ENCODE data around the gene FFAR1.

FFAR1 gene

GRCh38 chr19:35331551-35332214, 16.0 kb upstream of the FFAR1 start:
- H3K27ac ChIP-seq (ENCODE audit: insufficient read depth in 1 of 2, low read depth in 1 of 2, low read length in 2 of 2, poor library complexity in 1 of 2, severe bottlenecking in 2 of 2) = no peak overlapping the region
- CTCF ChIA-PET = interaction anchor here (0.6 to 3.1 kb wide), 4 partner anchors 12 to 138 kb away, joined by 3 to 9 read pairs (median 4); no protein-coding TSS in a partner anchor
- no peak overlapping the region for H3K4me3 ChIP-seq (ENCODE audit: control insufficient read depth in 1 of 7, extremely low read depth in 1 of 7, insufficient read depth in 4 of 7, low read depth in 2 of 7, low read length in 6 of 7)
- POLR2A ChIA-PET = interaction anchor here (1.1 kb wide), 1 partner anchor 15 kb away, joined by 3 read pairs; the partner anchor contains the start of gene FFAR1
- no peak for DNase-seq
- H3K36me3 ChIP-seq (ENCODE audit: control insufficient read depth in 4 of 4, insufficient read depth in 4 of 4, low read length in 3 of 4) = peaks cover 0 to 2% (median 0%) of the 10 kb centered on the region in 4 experiments
- peaks cover 0 to 27% (median 26%) of the 10 kb centered on the region in 4 experiments for H3K4me1 ChIP-seq (ENCODE audit: control extremely low read depth in 1 of 4, control insufficient read depth in 4 of 4, insufficient read depth in 4 of 4, low read length in 3 of 4)
- no peaks in the 10 kb centered on the region for H3K9me3 ChIP-seq (ENCODE audit: control extremely low read depth in 1 of 5, control insufficient read depth in 4 of 5, insufficient read depth in 2 of 5, low read depth in 1 of 5, low read length in 4 of 5)
- no peaks in the 10 kb centered on the region for H3K27me3 ChIP-seq (replicated peaks in 2 of 5; ENCODE audit: control insufficient read depth in 4 of 5, insufficient read depth in 5 of 5, low read length in 4 of 5)
- 98% methylated on average over 9 of the region's 14 CpGs for WGBS (ENCODE audit: insufficient coverage)

- peaks cover 0 to 2% (median 0%) of the 10 kb centered on the region in 4 experiments for H3K36me3 ChIP-seq (ENCODE audit: control insufficient read depth in 4 of 4, insufficient read depth in 4 of 4, low read length in 3 of 4)
- no peak overlapping the region for H3K27ac ChIP-seq (ENCODE audit: insufficient read depth in 1 of 2, low read depth in 1 of 2, low read length in 2 of 2, poor library complexity in 1 of 2, severe bottlenecking in 2 of 2)
- no peaks in the 10 kb centered on the region for H3K27me3 ChIP-seq (replicated peaks in 2 of 5; ENCODE audit: control insufficient read depth in 4 of 5, insufficient read depth in 5 of 5, low read length in 4 of 5)
- no peaks in the 10 kb centered on the region for H3K9me3 ChIP-seq (ENCODE audit: control extremely low read depth in 1 of 5, control insufficient read depth in 4 of 5, insufficient read depth in 2 of 5, low read depth in 1 of 5, low read length in 4 of 5)
- H3K4me1 ChIP-seq (ENCODE audit: control extremely low read depth in 1 of 4, control insufficient read depth in 4 of 4, insufficient read depth in 4 of 4, low read length in 3 of 4) = peaks cover 0 to 31% (median 27%) of the 10 kb centered on the region in 4 experiments
- DNase-seq = peak in 1 of 3 donors; percentile 36
- ChIA-PET CTCF (interaction anchor here (0.8 to 3.1 kb wide), 9 partner anchors 10 to 137 kb away, joined by 3 to 9 read pairs (median 3); partner anchors contain the start of gene FFAR1), POLR2A (interaction anchor here (0.7 to 1.1 kb wide), 2 partner anchors 14 to 69 kb away, joined by 3 read pairs; partner anchors contain the start of gene FFAR1)
- WGBS (ENCODE audit: insufficient coverage) = 23% methylated on average over 12 of the region's 12 CpGs
- H3K4me3 ChIP-seq (ENCODE audit: control insufficient read depth in 1 of 7, extremely low read depth in 1 of 7, insufficient read depth in 4 of 7, low read depth in 2 of 7, low read length in 6 of 7) = no peak overlapping the region
These were observed 14.9 kb upstream of the FFAR1 start for GRCh38 chr19:35332817-35333216.

DNA sequence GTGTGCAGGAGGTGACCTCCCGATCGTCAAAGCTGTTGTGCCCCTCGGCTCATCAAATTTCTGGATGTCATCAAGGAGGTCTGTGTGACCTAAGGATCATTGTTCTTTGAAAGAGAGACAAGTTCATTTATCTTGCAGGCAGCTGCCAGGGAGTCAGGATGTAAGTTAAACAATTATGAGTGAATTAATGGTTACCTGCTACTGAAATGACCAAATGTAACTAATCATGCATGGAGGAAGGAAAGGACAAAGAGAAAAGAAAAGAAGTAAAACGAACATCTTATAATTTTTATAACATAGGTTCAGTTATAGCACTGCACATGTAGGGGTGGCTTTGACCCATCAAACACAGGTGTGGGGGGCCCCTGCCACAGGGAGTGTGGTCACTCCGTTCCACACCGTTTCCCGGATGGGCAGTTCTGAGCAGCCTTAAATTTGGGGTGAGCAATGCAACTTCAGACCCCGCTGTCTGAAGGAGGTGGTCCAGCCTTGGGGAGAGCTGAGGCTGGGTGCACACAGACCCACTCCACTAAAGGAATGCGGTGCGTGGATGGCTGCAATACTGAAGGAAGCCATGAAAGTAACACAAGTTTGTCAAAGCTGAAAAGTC, 13.5 kb upstream of the FFAR1 start:
- no peaks in the 10 kb centered on the region for H3K9me3 ChIP-seq (ENCODE audit: control extremely low read depth in 1 of 5, control insufficient read depth in 4 of 5, insufficient read depth in 2 of 5, low read depth in 1 of 5, low read length in 4 of 5)
- 100% methylated on average over 8 of the region's 10 CpGs for WGBS (ENCODE audit: insufficient coverage)
- ChIA-PET CTCF (interaction anchor here (0.6 to 3.1 kb wide), 9 partner anchors 12 to 135 kb away, joined by 3 to 9 read pairs (median 3); partner anchors contain the start of genes FFAR1 and FFAR3), POLR2A (interaction anchor here (0.7 kb wide), 1 partner anchor 12 kb away, joined by 3 read pairs; no protein-coding TSS in a partner anchor)
- H3K27ac ChIP-seq (ENCODE audit: insufficient read depth in 1 of 2, low read depth in 1 of 2, low read length in 2 of 2, poor library complexity in 1 of 2, severe bottlenecking in 2 of 2) = no peak overlapping the region
- H3K4me1 ChIP-seq (ENCODE audit: control extremely low read depth in 1 of 4, control insufficient read depth in 4 of 4, insufficient read depth in 4 of 4, low read length in 3 of 4) = peaks cover 0 to 20% (median 17%) of the 10 kb centered on the region in 4 experiments
- no peak for DNase-seq
- H3K36me3 ChIP-seq (ENCODE audit: control insufficient read depth in 4 of 4, insufficient read depth in 4 of 4, low read length in 3 of 4) = peaks cover 0 to 2% (median 0%) of the 10 kb centered on the region in 4 experiments
- no peaks in the 10 kb centered on the region for H3K27me3 ChIP-seq (replicated peaks in 2 of 5; ENCODE audit: control insufficient read depth in 4 of 5, insufficient read depth in 5 of 5, low read length in 4 of 5)
- no peak overlapping the region for H3K4me3 ChIP-seq (ENCODE audit: control insufficient read depth in 1 of 7, extremely low read depth in 1 of 7, insufficient read depth in 4 of 7, low read depth in 2 of 7, low read length in 6 of 7)

DNA sequence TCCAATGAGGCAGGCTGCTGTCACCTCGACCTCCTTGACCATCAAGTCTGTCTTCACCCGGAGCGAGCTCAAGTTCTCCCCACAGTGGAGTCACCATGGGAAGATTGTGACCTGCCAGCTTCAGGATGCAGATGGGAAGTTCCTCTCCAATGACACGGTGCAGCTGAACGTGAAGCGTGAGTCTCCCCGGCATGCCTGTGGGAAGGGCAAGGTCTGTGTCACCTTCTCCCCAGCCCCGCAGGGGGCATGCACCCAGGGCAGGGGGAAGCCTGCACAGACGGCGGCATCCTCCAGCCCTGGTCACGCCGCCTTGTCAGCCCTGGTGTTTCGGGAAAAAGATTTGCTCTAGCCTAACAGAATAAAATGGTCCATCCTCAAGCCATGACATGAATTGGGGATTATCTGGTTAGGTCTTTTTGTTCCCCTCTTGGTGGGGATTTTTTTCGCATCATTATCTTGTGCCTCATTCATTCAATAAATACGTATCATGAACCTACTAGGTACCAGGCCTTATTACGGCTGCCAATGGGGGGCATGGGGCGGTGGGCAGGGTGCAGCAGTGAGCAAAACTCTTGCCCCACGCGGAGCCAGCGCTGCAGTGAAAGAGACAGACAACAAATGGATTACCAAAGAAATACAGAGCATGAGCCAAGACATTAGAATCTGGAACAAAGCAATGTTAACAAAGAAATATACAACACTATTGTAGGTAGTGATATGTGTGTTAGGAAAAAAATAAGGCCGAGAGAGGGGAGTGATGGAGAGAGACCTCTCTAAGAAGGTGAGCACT, 11.3 kb upstream of the FFAR1 start:
- DNase-seq = no peak

GRCh38 chr19:35337097-35337983, 10.4 kb upstream of the FFAR1 start:
- POLR2A ChIA-PET = interaction anchor here (0.7 kb wide), 1 partner anchor 8 kb away, joined by 3 read pairs; no protein-coding TSS in a partner anchor
- CTCF ChIA-PET = interaction anchor here (0.7 to 1.8 kb wide), 2 partner anchors 9 to 173 kb away, joined by 3 to 7 read pairs; partner anchors contain the start of gene CD22
- Histone ChIP-seq H3K4me1 (ENCODE audit: control extremely low read depth in 1 of 4, control insufficient read depth in 4 of 4, insufficient read depth in 4 of 4, low read length in 3 of 4) (peaks cover 0 to 13% (median 11%) of the 10 kb centered on the region in 4 experiments), H3K4me3 (ENCODE audit: control insufficient read depth in 1 of 7, extremely low read depth in 1 of 7, insufficient read depth in 4 of 7, low read depth in 2 of 7, low read length in 6 of 7) (no peak overlapping the region), H3K9me3 (ENCODE audit: control extremely low read depth in 1 of 5, control insufficient read depth in 4 of 5, insufficient read depth in 2 of 5, low read depth in 1 of 5, low read length in 4 of 5) (no peaks in the 10 kb centered on the region), H3K36me3 (ENCODE audit: control insufficient read depth in 4 of 4, insufficient read depth in 4 of 4, low read length in 3 of 4) (peaks cover 0 to 2% (median 0%) of the 10 kb centered on the region in 4 experiments), H3K27ac (ENCODE audit: insufficient read depth in 1 of 2, low read depth in 1 of 2, low read length in 2 of 2, poor library complexity in 1 of 2, severe bottlenecking in 2 of 2) (no peak overlapping the region), H3K27me3 (replicated peaks in 2 of 5; ENCODE audit: control insufficient read depth in 4 of 5, insufficient read depth in 5 of 5, low read length in 4 of 5) (no peaks in the 10 kb centered on the region)
- 95% methylated on average over 17 of the region's 25 CpGs for WGBS (ENCODE audit: insufficient coverage)
- no peak for DNase-seq

More for the DNA sequence above, 11.3 kb upstream of the FFAR1 start:
- WGBS (ENCODE audit: insufficient coverage) = 93% methylated on average over 18 of the region's 21 CpGs
- Histone ChIP-seq H3K4me3 (ENCODE audit: control insufficient read depth in 1 of 7, extremely low read depth in 1 of 7, insufficient read depth in 4 of 7, low read depth in 2 of 7, low read length in 6 of 7) (no peak overlapping the region), H3K36me3 (ENCODE audit: control insufficient read depth in 4 of 4, insufficient read depth in 4 of 4, low read length in 3 of 4) (peaks cover 0 to 2% (median 0%) of the 10 kb centered on the region in 4 experiments), H3K9me3 (ENCODE audit: control extremely low read depth in 1 of 5, control insufficient read depth in 4 of 5, insufficient read depth in 2 of 5, low read depth in 1 of 5, low read length in 4 of 5) (no peaks in the 10 kb centered on the region), H3K4me1 (ENCODE audit: control extremely low read depth in 1 of 4, control insufficient read depth in 4 of 4, insufficient read depth in 4 of 4, low read length in 3 of 4) (peaks cover 0 to 13% (median 11%) of the 10 kb centered on the region in 4 experiments), H3K27ac (ENCODE audit: insufficient read depth in 1 of 2, low read depth in 1 of 2, low read length in 2 of 2, poor library complexity in 1 of 2, severe bottlenecking in 2 of 2) (no peak overlapping the region), H3K27me3 (replicated peaks in 2 of 5; ENCODE audit: control insufficient read depth in 4 of 5, insufficient read depth in 5 of 5, low read length in 4 of 5) (no peaks in the 10 kb centered on the region)
- POLR2A ChIA-PET = no interaction called here
- CTCF ChIA-PET = interaction anchor here (1.8 kb wide), 1 partner anchor 8 kb away, joined by 7 read pairs; the partner anchor contains the start of gene CD22

DNA sequence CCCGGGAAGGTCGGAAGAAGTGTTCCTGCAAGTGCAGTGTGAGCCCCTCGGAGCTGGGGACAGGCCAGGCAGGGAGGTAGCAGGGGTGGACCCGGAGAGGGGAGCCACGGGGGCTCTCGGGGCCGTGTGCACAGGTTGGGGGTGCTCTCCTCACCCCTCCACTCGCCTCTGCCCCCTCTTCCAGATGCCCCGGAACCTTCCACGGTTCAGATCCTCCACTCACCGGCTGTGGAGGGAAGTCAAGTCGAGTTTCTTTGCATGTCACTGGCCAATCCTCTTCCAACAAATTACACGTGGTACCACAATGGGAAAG, 9.8 kb upstream of the FFAR1 start:
- POLR2A ChIA-PET = interaction anchor here (0.7 kb wide), 1 partner anchor 7 kb away, joined by 3 read pairs; no protein-coding TSS in a partner anchor
- no peak for DNase-seq
- CTCF ChIA-PET = interaction anchor here (1.8 kb wide), 1 partner anchor 10 kb away, joined by 7 read pairs; the partner anchor contains the start of gene CD22
- Histone ChIP-seq H3K27ac (ENCODE audit: insufficient read depth in 1 of 2, low read depth in 1 of 2, low read length in 2 of 2, poor library complexity in 1 of 2, severe bottlenecking in 2 of 2) (no peak overlapping the region), H3K36me3 (ENCODE audit: control insufficient read depth in 4 of 4, insufficient read depth in 4 of 4, low read length in 3 of 4) (peaks cover 0 to 2% (median 0%) of the 10 kb centered on the region in 4 experiments), H3K27me3 (replicated peaks in 2 of 5; ENCODE audit: control insufficient read depth in 4 of 5, insufficient read depth in 5 of 5, low read length in 4 of 5) (no peaks in the 10 kb centered on the region), H3K4me1 (ENCODE audit: control extremely low read depth in 1 of 4, control insufficient read depth in 4 of 4, insufficient read depth in 4 of 4, low read length in 3 of 4) (peaks cover 0 to 10% (median 6%) of the 10 kb centered on the region in 4 experiments), H3K9me3 (ENCODE audit: control extremely low read depth in 1 of 5, control insufficient read depth in 4 of 5, insufficient read depth in 2 of 5, low read depth in 1 of 5, low read length in 4 of 5) (no peaks in the 10 kb centered on the region), H3K4me3 (ENCODE audit: control insufficient read depth in 1 of 7, extremely low read depth in 1 of 7, insufficient read depth in 4 of 7, low read depth in 2 of 7, low read length in 6 of 7) (no peak overlapping the region)
- 97% methylated on average over 12 of the region's 13 CpGs for WGBS (ENCODE audit: insufficient coverage)
